Fibroblast of the aortic adventitia (primary cell): ENCODE data around the gene RASA1. TPM values are rescaled to one million over a fixed set of nuclear protein-coding genes. Genes with fewer than 3 reads are reported as not detected.
A peak's percentile ranks its signal among the peaks of the same experiment; 100 is the strongest.

ENCODE experiments used
- DNase-seq: peaks from one replicate; pipeline ENCODE4 v3.0.0-alpha.2; 2010; ENCODE audit warnings: low read depth
- H3K4me3 ChIP-seq: 2 replicates; pipeline ENCODE4 v1.5.1; 2011; ENCODE audit warnings: low read depth, mild to moderate bottlenecking, control low read depth, low read length, moderate library complexity
- total RNA-seq: library from RNA; depleted of rRNA; stranded (reverse); fragments of >200 nt; gene quantifications from 2 replicates; pipeline ENCODE4 v1.2.3, GENCODE V29; 2012; ENCODE audit warnings: low replicate concordance
- TF ChIP-seq, protein P1 (sequence below): IDR thresholded peaks from 2 replicates; pipeline ENCODE4 v1.5.1; 2011; ENCODE audit warnings: mild to moderate bottlenecking, low read length, control low read depth, inconsistent platforms; ENCODE audit not compliant: insufficient read depth

The RASA1 gene
- total RNA-seq, 1 donor: 46.2 TPM

GRCh38 chr5:87389296-87390034 is 121.8 kb downstream of the RASA1 start:
- TF ChIP-seq, protein P1, sequence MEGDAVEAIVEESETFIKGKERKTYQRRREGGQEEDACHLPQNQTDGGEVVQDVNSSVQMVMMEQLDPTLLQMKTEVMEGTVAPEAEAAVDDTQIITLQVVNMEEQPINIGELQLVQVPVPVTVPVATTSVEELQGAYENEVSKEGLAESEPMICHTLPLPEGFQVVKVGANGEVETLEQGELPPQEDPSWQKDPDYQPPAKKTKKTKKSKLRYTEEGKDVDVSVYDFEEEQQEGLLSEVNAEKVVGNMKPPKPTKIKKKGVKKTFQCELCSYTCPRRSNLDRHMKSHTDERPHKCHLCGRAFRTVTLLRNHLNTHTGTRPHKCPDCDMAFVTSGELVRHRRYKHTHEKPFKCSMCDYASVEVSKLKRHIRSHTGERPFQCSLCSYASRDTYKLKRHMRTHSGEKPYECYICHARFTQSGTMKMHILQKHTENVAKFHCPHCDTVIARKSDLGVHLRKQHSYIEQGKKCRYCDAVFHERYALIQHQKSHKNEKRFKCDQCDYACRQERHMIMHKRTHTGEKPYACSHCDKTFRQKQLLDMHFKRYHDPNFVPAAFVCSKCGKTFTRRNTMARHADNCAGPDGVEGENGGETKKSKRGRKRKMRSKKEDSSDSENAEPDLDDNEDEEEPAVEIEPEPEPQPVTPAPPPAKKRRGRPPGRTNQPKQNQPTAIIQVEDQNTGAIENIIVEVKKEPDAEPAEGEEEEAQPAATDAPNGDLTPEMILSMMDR: no peak
- no peak for DNase-seq
- H3K4me3 ChIP-seq: no peak overlapping the region

GRCh38 chr5:87390075-87390474 is 122.4 kb downstream of the RASA1 start:
- no peak overlapping the region for H3K4me3 ChIP-seq
- DNase-seq: no peak
- TF ChIP-seq, protein P1: no peak

GRCh38 chr5:87390576-87391199 is 123.0 kb downstream of the RASA1 start:
- peak; percentile 58 for DNase-seq
- H3K4me3 ChIP-seq: no peak overlapping the region
- TF ChIP-seq, protein P1: no peak

DNA sequence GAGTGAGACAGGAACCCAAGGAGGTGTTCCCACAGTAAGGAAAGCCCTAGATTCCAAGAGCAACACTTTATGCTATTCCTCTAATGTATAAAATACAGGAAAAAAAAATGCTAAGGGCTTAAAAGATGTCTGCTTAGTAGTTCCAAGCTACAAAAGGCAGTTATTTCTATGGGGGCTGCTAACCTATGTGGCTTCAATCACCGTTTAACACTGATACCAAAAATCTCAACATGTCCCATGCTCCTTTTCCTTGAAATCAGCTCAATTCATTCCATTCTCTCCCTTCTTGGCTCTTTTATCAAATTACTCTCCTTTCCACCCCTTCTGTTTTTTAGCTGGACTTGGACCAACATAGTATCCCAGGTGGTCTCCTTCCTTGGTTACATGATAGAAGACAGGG is 124.5 kb downstream of the RASA1 start:
- TF ChIP-seq, protein P1: no peak
- H3K4me3 ChIP-seq: no peak overlapping the region

DNA sequence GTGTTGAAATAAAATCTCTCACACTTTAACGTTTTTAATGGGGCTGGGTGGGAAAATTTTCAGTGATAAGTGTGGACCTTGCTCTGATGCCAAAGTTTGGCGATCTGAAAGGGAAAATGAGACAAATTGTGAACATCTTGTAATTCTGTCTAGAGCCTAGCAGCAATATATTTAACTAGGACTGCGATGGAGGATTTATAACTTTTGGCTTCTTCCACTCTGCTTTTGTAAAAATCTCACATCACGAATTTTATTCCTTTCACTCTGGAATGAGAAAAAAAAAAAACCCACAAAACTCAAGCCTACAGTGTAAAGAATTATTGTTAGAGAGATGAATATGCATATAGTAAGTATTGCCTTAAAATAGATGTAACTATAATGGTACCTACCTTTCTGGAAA is 125.1 kb downstream of the RASA1 start:
- DNase-seq: no peak
- TF ChIP-seq, protein P1: no peak
- no peak overlapping the region for H3K4me3 ChIP-seq

More for the DNA sequence above, 124.5 kb downstream of the RASA1 start:
- DNase-seq: no peak

GRCh38 chr5:87393331-87393730 is 125.6 kb downstream of the RASA1 start:
- DNase-seq: peak; percentile 85
- TF ChIP-seq, protein P1: no peak
- no peak overlapping the region for H3K4me3 ChIP-seq
